Measurements from ENCODE around the gene SLC17A2. TPM values are rescaled to one million over a fixed set of nuclear protein-coding genes. Genes with fewer than 3 reads are reported as not detected.

The SLC17A2 gene, protein sequence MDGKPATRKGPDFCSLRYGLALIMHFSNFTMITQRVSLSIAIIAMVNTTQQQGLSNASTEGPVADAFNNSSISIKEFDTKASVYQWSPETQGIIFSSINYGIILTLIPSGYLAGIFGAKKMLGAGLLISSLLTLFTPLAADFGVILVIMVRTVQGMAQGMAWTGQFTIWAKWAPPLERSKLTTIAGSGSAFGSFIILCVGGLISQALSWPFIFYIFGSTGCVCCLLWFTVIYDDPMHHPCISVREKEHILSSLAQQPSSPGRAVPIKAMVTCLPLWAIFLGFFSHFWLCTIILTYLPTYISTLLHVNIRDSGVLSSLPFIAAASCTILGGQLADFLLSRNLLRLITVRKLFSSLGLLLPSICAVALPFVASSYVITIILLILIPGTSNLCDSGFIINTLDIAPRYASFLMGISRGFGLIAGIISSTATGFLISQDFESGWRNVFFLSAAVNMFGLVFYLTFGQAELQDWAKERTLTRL
- not detected for total RNA-seq

DNA sequence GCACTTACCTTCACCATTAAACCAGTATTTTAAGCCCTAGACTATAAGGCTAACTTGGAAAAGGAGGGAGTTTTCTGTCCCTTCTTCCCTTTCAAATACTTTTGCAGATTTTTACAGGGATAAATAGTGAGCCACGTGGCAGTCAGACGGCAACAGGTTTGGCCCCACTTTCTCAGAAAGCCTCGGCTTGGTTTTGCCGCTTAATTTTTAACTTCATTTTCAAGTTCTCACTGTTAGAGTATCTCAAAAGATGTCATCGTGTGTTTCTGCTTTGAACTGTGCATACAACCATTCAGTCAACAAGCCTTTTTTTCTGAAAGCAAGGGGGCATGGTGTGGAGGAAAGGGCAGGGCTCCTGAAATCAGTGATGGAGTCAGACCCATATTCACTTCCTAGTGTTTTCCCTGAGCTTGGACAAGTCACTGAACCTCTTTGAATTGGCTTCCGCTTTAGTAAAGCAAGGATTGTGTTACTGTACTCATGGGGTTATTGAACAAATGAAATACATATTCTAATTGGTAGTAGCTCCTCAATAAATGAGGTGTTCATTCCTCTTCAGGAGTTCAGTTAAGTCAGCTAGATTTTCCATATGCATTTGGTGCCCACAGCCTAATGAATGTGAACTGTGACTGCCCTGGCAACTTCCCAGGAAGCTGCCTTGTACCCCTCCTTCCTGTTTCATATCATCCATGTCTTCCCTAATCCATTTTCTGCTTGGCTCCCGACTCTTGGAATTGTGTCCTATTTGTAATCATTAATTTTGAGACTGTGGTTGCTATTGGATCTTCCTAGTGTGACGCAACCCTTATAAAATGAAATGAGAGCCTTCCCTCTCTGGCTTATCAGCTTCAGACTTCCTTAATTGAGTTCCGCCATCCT, at the start of gene SLC17A2:
Gene SLC17A2 (minus strand): TSS at position 160 of the 879 bp plus-strand sequence. CDS start 4,895 bp downstream, outside the sequence.
- WGBS, 2 donors (ENCODE audit: low coverage in 1 of 2): 78 to 86% methylated on average over 2 to 9 of the region's 9 CpGs
- no peak within 1 kb of the TSS for H3K4me3 ChIP-seq
- TF ChIP-seq POLR2AphosphoS5 (IDR thresholded peaks at IDR 0.05): no peak
- no peak for TF ChIP-seq EP300 (IDR thresholded peaks at IDR 0.05)
- TF ChIP-seq, protein P1, sequence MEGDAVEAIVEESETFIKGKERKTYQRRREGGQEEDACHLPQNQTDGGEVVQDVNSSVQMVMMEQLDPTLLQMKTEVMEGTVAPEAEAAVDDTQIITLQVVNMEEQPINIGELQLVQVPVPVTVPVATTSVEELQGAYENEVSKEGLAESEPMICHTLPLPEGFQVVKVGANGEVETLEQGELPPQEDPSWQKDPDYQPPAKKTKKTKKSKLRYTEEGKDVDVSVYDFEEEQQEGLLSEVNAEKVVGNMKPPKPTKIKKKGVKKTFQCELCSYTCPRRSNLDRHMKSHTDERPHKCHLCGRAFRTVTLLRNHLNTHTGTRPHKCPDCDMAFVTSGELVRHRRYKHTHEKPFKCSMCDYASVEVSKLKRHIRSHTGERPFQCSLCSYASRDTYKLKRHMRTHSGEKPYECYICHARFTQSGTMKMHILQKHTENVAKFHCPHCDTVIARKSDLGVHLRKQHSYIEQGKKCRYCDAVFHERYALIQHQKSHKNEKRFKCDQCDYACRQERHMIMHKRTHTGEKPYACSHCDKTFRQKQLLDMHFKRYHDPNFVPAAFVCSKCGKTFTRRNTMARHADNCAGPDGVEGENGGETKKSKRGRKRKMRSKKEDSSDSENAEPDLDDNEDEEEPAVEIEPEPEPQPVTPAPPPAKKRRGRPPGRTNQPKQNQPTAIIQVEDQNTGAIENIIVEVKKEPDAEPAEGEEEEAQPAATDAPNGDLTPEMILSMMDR (IDR thresholded peaks at IDR 0.05): no peak
- no peak for TF ChIP-seq POLR2A (IDR thresholded peaks at IDR 0.05)
- H3K27ac ChIP-seq: no peak within 1 kb of the TSS
- H3K36me3 ChIP-seq: no peaks in the 10 kb centered on the region
- no peaks in the 10 kb centered on the region for H3K9me3 ChIP-seq
- H3K27me3 ChIP-seq: no peaks in the 10 kb centered on the region
- no peak for ATAC-seq
- H3K4me1 ChIP-seq: no peaks in the 10 kb centered on the region

DNA sequence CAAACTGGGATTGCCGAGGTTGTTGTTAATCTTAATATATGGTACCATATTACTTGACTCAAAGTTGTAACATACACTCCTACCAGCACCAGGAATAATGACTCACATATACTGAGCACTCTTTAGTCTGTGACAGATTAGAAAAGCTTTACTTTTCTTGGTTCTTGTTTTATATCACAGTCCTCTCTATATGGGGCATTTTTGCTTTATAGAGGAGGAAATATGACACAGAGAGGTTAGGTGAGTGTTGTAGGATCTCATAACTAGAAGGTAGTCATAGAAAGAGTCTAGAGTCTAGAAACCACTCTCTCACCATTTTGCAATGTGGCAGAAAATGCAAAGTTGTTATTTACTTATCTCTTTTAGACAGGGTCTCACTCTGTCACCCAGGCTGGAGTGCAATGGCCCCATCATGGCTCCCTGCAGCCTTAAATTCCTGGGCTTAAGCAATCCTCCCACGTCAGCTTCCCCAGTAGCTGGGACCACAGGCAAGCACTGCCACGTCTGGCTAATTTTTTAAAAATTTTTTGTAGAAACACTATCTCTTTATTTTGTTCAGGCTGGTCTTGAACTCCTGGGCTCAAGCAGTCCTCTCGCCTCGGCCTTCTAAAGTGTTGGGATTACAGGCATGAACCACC, 45.6 kb upstream of the SLC17A2 start:
- TF ChIP-seq EP300 (IDR thresholded peaks at IDR 0.05) (no peak), POLR2AphosphoS5 (IDR thresholded peaks at IDR 0.05) (no peak), POLR2A (IDR thresholded peaks at IDR 0.05) (no peak)
- TF ChIP-seq, protein P1 (IDR thresholded peaks at IDR 0.05): no peak
- Histone ChIP-seq H3K4me1 (peaks cover 0 to 6% (median 2%) of the 10 kb centered on the region in 3 donors), H3K9me3 (no peaks in the 10 kb centered on the region), H3K4me3 (no peak overlapping the region), H3K27ac (no peak overlapping the region), H3K27me3 (no peaks in the 10 kb centered on the region), H3K36me3 (peaks cover 3 to 94% of the 10 kb centered on the region in 2 donors)
- no peak for ATAC-seq
- 88 to 90% methylated on average over 5 of the region's 5 CpGs for WGBS, 2 donors (ENCODE audit: low coverage in 1 of 2)

DNA sequence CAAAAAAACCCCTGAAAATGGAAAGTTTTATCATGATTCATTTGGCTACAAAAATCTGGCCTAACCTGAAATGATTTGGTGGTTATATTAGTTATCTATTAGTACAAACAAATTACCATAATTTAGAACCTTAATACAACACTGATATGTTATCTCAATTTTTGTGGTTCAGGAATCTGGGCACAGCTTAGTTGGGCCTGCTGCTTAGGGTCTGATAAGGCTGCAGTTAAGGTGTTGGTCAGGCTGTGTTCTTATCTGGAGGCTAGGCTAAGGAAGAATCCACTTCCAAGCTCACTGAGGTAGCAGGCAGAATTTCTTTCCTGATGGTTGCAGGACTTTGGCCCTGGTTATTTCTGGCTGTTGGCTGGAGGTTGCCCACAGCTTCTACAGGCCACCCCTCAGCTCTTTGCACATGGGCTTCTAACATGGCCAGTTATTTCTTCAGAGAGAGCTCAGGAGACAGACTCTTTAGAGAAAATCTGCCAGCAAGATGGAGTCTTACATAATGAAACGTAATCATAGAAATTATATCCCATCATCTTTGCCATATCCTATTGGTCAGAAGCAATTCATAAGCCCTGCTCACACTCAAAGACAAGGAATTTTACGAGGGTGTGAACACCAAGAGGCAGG, 43.5 kb upstream of the SLC17A2 start:
- H3K9me3 ChIP-seq: no peaks in the 10 kb centered on the region
- H3K27ac ChIP-seq: no peak overlapping the region
- WGBS, 2 donors (ENCODE audit: low coverage in 1 of 2): 97 to 100% methylated on average over 2 of the region's 2 CpGs
- peaks cover 3 to 99% of the 10 kb centered on the region in 2 donors for H3K36me3 ChIP-seq
- no peak overlapping the region for H3K4me3 ChIP-seq
- no peaks in the 10 kb centered on the region for H3K27me3 ChIP-seq
- TF ChIP-seq, protein P1 (IDR thresholded peaks at IDR 0.05): no peak
- TF ChIP-seq POLR2A (IDR thresholded peaks at IDR 0.05) (no peak), EP300 (IDR thresholded peaks at IDR 0.05) (no peak), POLR2AphosphoS5 (IDR thresholded peaks at IDR 0.05) (no peak)
- ATAC-seq: no peak
- peaks cover 0 to 14% (median 3%) of the 10 kb centered on the region in 3 donors for H3K4me1 ChIP-seq

DNA sequence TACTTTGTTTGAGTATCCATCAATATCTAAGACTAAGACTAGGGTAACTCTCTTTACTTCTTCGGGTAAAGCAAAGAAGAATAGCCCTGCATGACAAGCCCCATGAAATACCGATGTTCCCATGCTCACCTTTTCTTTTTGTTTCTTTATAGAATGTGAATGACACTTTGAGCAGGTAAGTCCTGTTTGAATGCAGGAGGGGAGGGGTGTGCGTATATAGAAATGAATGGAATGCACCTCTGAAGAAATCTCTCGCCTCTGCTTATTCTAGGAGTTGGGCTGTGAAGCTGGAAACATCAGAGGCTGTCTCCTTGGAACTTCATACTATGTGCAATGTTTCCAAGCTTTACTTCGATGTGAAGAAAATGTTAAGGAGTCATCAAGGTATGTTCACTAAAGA, 42.4 kb upstream of the SLC17A2 start:
- H3K36me3 ChIP-seq: peaks cover 3 to 95% of the 10 kb centered on the region in 2 donors
- H3K27me3 ChIP-seq: no peaks in the 10 kb centered on the region
- no peaks in the 10 kb centered on the region for H3K9me3 ChIP-seq
- ATAC-seq: no peak
- H3K4me1 ChIP-seq: peaks cover 0 to 25% (median 3%) of the 10 kb centered on the region in 3 donors
- no peak overlapping the region for H3K27ac ChIP-seq
- no peak overlapping the region for H3K4me3 ChIP-seq
- 97% methylated on average over 5 of the region's 5 CpGs; no CpG with 5 or more reads in 1 of the 2 donors for WGBS, 2 donors (ENCODE audit: low coverage in 1 of 2)
- TF ChIP-seq, protein P1 (IDR thresholded peaks at IDR 0.05): no peak
- no peak for TF ChIP-seq POLR2AphosphoS5 (IDR thresholded peaks at IDR 0.05)
- no peak for TF ChIP-seq EP300 (IDR thresholded peaks at IDR 0.05)
- no peak for TF ChIP-seq POLR2A (IDR thresholded peaks at IDR 0.05)

Data from gastroesophageal sphincter (tissue), 4 donors.